AG09309 (cell line): ENCODE measurements around the gene KLF5.

ENCODE experiments used
- DNase-seq: peaks from one replicate; pipeline ENCODE4 v3.0.0-alpha.2; 2010; ENCODE audit warnings: low read depth
- H3K4me3 ChIP-seq: 2 replicates; pipeline ENCODE4 v1.5.1; 2011; ENCODE audit warnings: mild to moderate bottlenecking, low read depth, low read length, moderate library complexity; ENCODE audit not compliant: control insufficient read depth
- CTCF ChIP-seq: IDR thresholded peaks from 2 replicates; pipeline ENCODE4 v1.5.1; 2011; ENCODE audit warnings: mild to moderate bottlenecking, low read depth, low read length, inconsistent platforms; ENCODE audit not compliant: insufficient read depth, control insufficient read depth; ENCODE audit errors: missing control alignments

The KLF5 gene

DNA sequence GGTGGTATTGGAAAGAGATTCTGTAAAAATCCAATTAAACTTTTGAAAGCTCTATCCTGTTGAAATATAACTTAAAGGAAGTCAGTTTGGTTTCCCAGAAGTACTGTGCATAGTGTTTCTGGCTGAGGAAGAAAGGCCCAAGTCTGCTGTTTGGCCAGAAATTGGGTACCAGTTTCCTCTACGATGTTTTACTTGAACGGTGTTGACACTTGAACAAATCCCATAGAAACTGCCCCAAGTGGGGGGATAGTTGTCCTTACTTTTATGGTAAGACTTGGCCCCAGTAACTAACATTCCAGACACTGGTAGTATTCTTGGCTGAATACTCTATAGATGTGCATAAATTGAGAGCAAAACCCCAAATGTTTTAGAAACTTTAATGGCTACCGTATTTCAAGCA is 14.2 kb downstream of the KLF5 start:
- no peak for TF ChIP-seq CTCF
- H3K4me3 ChIP-seq: no peak overlapping the region
- DNase-seq: no peak

DNA sequence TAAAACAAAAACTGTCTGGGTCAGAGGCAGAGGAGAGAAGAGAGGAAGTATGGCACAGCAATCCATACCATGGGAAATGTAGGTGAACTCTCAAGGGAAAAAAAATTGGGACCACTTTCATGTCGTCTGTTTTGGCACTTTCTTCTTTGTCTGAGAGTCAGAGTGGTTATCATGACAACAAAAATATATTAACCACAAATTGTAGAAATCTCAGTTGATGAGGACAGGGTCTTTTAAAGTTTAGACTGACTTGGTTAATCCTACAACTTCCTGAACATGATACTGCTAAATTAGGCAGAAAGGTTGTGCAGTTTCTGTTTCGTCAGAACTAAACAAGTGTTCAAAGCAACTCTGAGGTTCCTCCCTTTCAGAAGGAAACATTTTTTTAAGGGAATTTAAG is 15.2 kb downstream of the KLF5 start:
- H3K4me3 ChIP-seq: no peak overlapping the region
- no peak for DNase-seq

DNA sequence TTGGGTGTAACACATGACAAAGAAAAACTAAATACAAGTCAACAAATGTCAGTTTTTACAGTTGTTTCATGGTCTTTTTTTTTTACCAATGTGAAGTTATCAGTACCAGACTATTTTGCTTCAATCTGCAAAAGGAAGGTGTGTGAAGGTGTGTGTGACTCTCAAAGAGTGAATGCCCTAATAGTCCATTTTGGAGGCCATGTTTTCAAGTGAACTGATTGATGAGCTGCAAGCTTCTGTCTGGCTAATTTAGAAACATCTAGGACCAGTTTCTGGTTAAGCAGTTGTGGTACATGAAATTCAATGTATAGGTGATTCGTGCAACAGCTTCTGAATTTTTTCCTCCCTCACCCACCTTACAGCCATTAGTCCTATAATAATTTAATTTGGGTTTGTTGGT is 16.1 kb downstream of the KLF5 start:
- TF ChIP-seq CTCF: no peak
- H3K4me3 ChIP-seq: no peak overlapping the region
- no peak for DNase-seq

More for the DNA sequence above, 15.2 kb downstream of the KLF5 start:
- TF ChIP-seq CTCF: no peak

DNA sequence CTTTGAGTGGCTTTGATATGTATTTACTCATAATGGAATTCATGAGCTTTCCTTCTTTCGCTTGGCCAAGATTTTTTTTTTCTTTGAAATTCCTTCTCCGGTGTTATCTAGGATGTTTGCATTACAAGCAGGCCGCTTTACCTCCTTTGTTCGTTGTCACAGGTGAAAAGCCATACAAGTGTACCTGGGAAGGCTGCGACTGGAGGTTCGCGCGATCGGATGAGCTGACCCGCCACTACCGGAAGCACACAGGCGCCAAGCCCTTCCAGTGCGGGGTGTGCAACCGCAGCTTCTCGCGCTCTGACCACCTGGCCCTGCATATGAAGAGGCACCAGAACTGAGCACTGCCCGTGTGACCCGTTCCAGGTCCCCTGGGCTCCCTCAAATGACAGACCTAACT is 16.7 kb downstream of the KLF5 start:
- H3K4me3 ChIP-seq: no peak overlapping the region
- no peak for TF ChIP-seq CTCF
- DNase-seq: no peak

- no peak for TF ChIP-seq CTCF
- no peak for DNase-seq
- no peak overlapping the region for H3K4me3 ChIP-seq
Measured at GRCh38 chr13:73075954-73076353, 17.1 kb downstream of the KLF5 start.

- TF ChIP-seq CTCF: no peak
- DNase-seq: no peak
- no peak overlapping the region for H3K4me3 ChIP-seq
Measured at GRCh38 chr13:73077865-73078264, 19.1 kb downstream of the KLF5 start.

GRCh38 chr13:73079359-73079758 is 20.6 kb downstream of the KLF5 start:
- DNase-seq: no peak
- TF ChIP-seq CTCF: no peak
- no peak overlapping the region for H3K4me3 ChIP-seq
